Measurements from ENCODE around the gene OSBP2. TPM values are rescaled to one million over a fixed set of nuclear protein-coding genes. Genes with fewer than 3 reads are reported as not detected.

OSBP2 gene
- total and polyA plus RNA-seq, 2 of the 13 experiments (the other 11 are each of a cell fraction or from before 2014, with no cell fraction given) = 5.0 to 7.7 TPM

- no peak overlapping the region for H3K27ac ChIP-seq (ENCODE audit: extremely low read length, insufficient read depth, low read length)
- H3K27me3 ChIP-seq (ENCODE audit: control insufficient read depth in 1 of 2, insufficient read depth in 2 of 2, low read length in 2 of 2) = peaks cover 0 to 47% of the 10 kb centered on the region in 2 experiments; a peak in 3 of 5 replicates
- DNase-seq (ENCODE audit: low spot score) = no peak
- ChIA-PET POLR2A (no interaction called here), CTCF (ENCODE audit: low intra/inter-chr PET ratio, low total read pairs) (no interaction called here)
- H3K4me3 ChIP-seq (replicated peaks in 1 of 3; ENCODE audit: insufficient read depth in 1 of 3, low read depth in 2 of 3, low read length in 3 of 3) = no peak overlapping the region
- no peaks in the 10 kb centered on the region for H3K9me3 ChIP-seq (ENCODE audit: low read length)
- no peak for FAIRE-seq
- in situ Hi-C loops (cut with HindIII; ENCODE audit: extremely low pct_ligation_motif_present, low pct_unique_long_range_greater_than_20kb) (no loop called here), intact Hi-C loops (cut with micrococcal nuclease; ENCODE audit: unreplicated experiment) (no loop called here)
- TF ChIP-seq RXRB (CRISPR knock-in tag; IDR thresholded peaks at IDR 0.05; ENCODE audit: borderline replicate concordance) (no peak), ZNF556 (CRISPR knock-in tag; IDR thresholded peaks at IDR 0.05; ENCODE audit: borderline replicate concordance) (no peak), NKX3-1 (CRISPR knock-in tag; IDR thresholded peaks at IDR 0.05) (no peak), PRPF4 (IDR thresholded peaks at IDR 0.05; ENCODE audit: low read depth, low read length, poor library complexity, severe bottlenecking) (no peak), SRSF1 (optimal IDR thresholded peaks at IDR 0.05; ENCODE audit: low read depth, low read length) (no peak), ZNF329 (CRISPR knock-in tag; IDR thresholded peaks at IDR 0.05; ENCODE audit: low read depth) (no peak), ZC3H13 (CRISPR knock-in tag; IDR thresholded peaks at IDR 0.05) (no peak), RNF2 (conservative IDR thresholded peaks at IDR 0.05; ENCODE audit: low read depth) (no peak), ZNF879 (CRISPR knock-in tag; IDR thresholded peaks at IDR 0.05) (no peak), ZZZ3 (CRISPR knock-in tag; IDR thresholded peaks at IDR 0.05; ENCODE audit: borderline replicate concordance) (no peak)
- TF ChIP-seq, protein P1, sequence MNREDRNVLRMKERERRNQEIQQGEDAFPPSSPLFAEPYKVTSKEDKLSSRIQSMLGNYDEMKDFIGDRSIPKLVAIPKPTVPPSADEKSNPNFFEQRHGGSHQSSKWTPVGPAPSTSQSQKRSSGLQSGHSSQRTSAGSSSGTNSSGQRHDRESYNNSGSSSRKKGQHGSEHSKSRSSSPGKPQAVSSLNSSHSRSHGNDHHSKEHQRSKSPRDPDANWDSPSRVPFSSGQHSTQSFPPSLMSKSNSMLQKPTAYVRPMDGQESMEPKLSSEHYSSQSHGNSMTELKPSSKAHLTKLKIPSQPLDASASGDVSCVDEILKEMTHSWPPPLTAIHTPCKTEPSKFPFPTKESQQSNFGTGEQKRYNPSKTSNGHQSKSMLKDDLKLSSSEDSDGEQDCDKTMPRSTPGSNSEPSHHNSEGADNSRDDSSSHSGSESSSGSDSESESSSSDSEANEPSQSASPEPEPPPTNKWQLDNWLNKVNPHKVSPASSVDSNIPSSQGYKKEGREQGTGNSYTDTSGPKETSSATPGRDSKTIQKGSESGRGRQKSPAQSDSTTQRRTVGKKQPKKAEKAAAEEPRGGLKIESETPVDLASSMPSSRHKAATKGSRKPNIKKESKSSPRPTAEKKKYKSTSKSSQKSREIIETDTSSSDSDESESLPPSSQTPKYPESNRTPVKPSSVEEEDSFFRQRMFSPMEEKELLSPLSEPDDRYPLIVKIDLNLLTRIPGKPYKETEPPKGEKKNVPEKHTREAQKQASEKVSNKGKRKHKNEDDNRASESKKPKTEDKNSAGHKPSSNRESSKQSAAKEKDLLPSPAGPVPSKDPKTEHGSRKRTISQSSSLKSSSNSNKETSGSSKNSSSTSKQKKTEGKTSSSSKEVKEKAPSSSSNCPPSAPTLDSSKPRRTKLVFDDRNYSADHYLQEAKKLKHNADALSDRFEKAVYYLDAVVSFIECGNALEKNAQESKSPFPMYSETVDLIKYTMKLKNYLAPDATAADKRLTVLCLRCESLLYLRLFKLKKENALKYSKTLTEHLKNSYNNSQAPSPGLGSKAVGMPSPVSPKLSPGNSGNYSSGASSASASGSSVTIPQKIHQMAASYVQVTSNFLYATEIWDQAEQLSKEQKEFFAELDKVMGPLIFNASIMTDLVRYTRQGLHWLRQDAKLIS (CRISPR knock-in tag; IDR thresholded peaks at IDR 0.05) = no peak
- TF ChIP-seq, protein P2, sequence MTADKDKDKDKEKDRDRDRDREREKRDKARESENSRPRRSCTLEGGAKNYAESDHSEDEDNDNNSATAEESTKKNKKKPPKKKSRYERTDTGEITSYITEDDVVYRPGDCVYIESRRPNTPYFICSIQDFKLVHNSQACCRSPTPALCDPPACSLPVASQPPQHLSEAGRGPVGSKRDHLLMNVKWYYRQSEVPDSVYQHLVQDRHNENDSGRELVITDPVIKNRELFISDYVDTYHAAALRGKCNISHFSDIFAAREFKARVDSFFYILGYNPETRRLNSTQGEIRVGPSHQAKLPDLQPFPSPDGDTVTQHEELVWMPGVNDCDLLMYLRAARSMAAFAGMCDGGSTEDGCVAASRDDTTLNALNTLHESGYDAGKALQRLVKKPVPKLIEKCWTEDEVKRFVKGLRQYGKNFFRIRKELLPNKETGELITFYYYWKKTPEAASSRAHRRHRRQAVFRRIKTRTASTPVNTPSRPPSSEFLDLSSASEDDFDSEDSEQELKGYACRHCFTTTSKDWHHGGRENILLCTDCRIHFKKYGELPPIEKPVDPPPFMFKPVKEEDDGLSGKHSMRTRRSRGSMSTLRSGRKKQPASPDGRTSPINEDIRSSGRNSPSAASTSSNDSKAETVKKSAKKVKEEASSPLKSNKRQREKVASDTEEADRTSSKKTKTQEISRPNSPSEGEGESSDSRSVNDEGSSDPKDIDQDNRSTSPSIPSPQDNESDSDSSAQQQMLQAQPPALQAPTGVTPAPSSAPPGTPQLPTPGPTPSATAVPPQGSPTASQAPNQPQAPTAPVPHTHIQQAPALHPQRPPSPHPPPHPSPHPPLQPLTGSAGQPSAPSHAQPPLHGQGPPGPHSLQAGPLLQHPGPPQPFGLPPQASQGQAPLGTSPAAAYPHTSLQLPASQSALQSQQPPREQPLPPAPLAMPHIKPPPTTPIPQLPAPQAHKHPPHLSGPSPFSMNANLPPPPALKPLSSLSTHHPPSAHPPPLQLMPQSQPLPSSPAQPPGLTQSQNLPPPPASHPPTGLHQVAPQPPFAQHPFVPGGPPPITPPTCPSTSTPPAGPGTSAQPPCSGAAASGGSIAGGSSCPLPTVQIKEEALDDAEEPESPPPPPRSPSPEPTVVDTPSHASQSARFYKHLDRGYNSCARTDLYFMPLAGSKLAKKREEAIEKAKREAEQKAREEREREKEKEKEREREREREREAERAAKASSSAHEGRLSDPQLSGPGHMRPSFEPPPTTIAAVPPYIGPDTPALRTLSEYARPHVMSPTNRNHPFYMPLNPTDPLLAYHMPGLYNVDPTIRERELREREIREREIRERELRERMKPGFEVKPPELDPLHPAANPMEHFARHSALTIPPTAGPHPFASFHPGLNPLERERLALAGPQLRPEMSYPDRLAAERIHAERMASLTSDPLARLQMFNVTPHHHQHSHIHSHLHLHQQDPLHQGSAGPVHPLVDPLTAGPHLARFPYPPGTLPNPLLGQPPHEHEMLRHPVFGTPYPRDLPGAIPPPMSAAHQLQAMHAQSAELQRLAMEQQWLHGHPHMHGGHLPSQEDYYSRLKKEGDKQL (CRISPR knock-in tag; IDR thresholded peaks at IDR 0.05; ENCODE audit: low read depth) = no peak
- no peaks in the 10 kb centered on the region for H3K4me1 ChIP-seq (ENCODE audit: insufficient read depth, low read length)
- no peak for ATAC-seq
- H3K36me3 ChIP-seq (replicated peaks in 1 of 2; ENCODE audit: control insufficient read depth in 1 of 2, insufficient read depth in 2 of 2, low read length in 2 of 2) = no peaks in the 10 kb centered on the region
- peaks cover 13% of the 10 kb centered on the region; the same call in 1 of the 2 replicates for H4K20me1 ChIP-seq (ENCODE audit: insufficient read depth, low read length)
- 30% methylated on average over 5 of the region's 5 CpGs for WGBS (ENCODE audit: low lambda C conversion rate)
- no peak overlapping the region for H2AFZ ChIP-seq (ENCODE audit: low read length)
- no peak overlapping the region for H3K9ac ChIP-seq (ENCODE audit: insufficient read depth, low read depth, low read length)
- no peak overlapping the region for H3K4me2 ChIP-seq (ENCODE audit: low read depth, low read length)
- no TSS peak for BruUV-seq (replicated peaks)
- H3K79me2 ChIP-seq (ENCODE audit: insufficient read depth, low read length) = no peaks in the 10 kb centered on the region
Measured at GRCh38 chr22:30804626-30805025, 110.0 kb downstream of the OSBP2 start.
